T-helper 2 cell treated with Interferon-gamma antibody and Interleukin-4, amounts not matched to agents 5 μg/mL and 100 μg/mL, for 36 hours (primary cell): ENCODE data around the gene SCAF11.
A peak's percentile ranks its signal among the peaks of the same experiment; 100 is the strongest.

Source experiments
- DNase-seq: peaks from one replicate; pipeline ENCODE4 v3.0.0; 2021; ENCODE audit warnings: low spot score
- H3K27ac Mint-ChIP-seq: one replicate; pipeline ENCODE4 v1.8.0; 2021; ENCODE audit warnings: mild to moderate bottlenecking, mixed read lengths
- H3K27me3 Mint-ChIP-seq: one replicate; pipeline ENCODE4 v1.8.0; 2021; ENCODE audit warnings: low read depth, mixed read lengths
- H3K36me3 Mint-ChIP-seq: one replicate; pipeline ENCODE4 v1.8.0; 2021; ENCODE audit warnings: low read depth, mixed read lengths
- H3K4me1 Mint-ChIP-seq: one replicate; pipeline ENCODE4 v1.8.0; 2021; ENCODE audit warnings: low read depth, mixed read lengths
- H3K4me3 Mint-ChIP-seq: one replicate; pipeline ENCODE4 v1.8.0; 2022; ENCODE audit warnings: mild to moderate bottlenecking, moderate library complexity, mixed read lengths
- H3K9me3 Mint-ChIP-seq: one replicate; pipeline ENCODE4 v1.8.0; 2021; ENCODE audit warnings: mixed read lengths

SCAF11 gene

GRCh38 chr12:45989721-45990467 is 480 bp downstream of the SCAF11 start:
- H3K9me3 Mint-ChIP-seq: no peaks in the 10 kb centered on the region
- peak; percentile 61 for DNase-seq
- H3K27me3 Mint-ChIP-seq: peaks cover 2% of the 10 kb centered on the region
- peak overlapping the region; percentile 99 for H3K27ac Mint-ChIP-seq
- H3K4me3 Mint-ChIP-seq: peak overlapping the region; percentile 97
- H3K4me1 Mint-ChIP-seq: peaks cover 45% of the 10 kb centered on the region
- H3K36me3 Mint-ChIP-seq: peaks cover 35% of the 10 kb centered on the region

DNA sequence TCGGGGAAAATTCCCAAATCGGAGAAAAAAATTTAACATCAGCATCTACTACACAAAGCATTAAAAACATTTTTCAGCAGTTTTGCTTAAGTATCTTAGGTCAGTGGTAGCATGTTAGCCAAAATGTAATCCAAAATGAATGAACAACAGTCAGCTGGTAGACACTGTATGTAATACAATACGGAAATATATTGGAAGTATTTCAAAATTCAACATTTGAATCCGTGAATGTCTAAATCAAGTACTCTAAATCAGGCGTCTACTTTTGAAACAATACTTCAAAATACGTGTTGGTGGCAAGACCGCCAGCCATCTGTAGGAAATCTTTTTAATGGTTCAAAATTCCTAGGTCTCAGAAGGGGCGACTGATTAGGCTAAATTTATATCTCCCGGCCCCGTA is 1.1 kb downstream of the SCAF11 start:
- Mint-ChIP-seq H3K4me3 (peak overlapping the region; percentile 97), H3K36me3 (peaks cover 41% of the 10 kb centered on the region), H3K27ac (peak overlapping the region; percentile 99), H3K27me3 (peaks cover 2% of the 10 kb centered on the region), H3K4me1 (peaks cover 49% of the 10 kb centered on the region), H3K9me3 (no peaks in the 10 kb centered on the region)
- DNase-seq: no peak

DNA sequence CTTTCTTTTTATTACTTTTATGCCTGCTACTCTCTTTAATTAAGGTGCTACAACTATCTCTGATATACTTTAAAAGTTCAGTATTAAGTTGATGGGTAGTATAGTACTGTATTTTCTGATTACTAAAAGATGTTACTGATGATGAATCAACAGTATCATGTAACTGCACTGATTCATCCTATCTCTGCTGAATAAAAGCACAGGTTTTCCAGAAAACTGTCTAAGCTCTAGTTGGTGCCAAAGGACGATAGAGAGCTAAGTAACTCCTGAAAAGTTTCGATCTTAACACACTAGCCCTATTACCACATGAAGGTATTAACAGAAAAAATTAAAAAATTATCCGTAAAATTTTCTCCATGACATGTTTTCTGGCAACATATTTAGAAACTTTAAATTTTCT is 2.1 kb downstream of the SCAF11 start:
- DNase-seq: no peak
- H3K27me3 Mint-ChIP-seq: peaks cover 2% of the 10 kb centered on the region
- peaks cover 43% of the 10 kb centered on the region for H3K36me3 Mint-ChIP-seq
- no peaks in the 10 kb centered on the region for H3K9me3 Mint-ChIP-seq
- peaks cover 52% of the 10 kb centered on the region for H3K4me1 Mint-ChIP-seq
- peak overlapping the region; percentile 97 for H3K4me3 Mint-ChIP-seq
- H3K27ac Mint-ChIP-seq: no peak overlapping the region

DNA sequence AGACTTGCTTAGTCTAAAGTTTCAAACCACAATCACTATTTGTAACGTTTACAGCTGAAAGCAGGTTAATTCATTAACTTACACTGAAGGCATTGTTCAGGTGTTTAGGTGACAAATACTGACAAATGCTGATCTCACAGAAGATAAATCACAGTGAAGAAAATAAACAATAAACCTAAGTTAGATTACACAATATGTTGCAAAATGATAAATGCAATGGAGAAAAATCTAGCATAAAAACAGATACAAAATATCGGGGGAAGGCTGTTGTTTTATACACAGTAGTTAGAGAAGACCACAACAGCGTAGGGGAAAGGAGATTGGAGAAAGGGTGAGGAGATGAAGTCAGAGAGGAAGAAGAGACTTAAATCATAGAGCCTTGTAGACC is 3.0 kb downstream of the SCAF11 start:
- peaks cover 57% of the 10 kb centered on the region for H3K4me1 Mint-ChIP-seq
- peaks cover 2% of the 10 kb centered on the region for H3K27me3 Mint-ChIP-seq
- DNase-seq: no peak
- H3K27ac Mint-ChIP-seq: no peak overlapping the region
- H3K9me3 Mint-ChIP-seq: no peaks in the 10 kb centered on the region
- H3K36me3 Mint-ChIP-seq: peaks cover 48% of the 10 kb centered on the region
- peak overlapping the region; percentile 97 for H3K4me3 Mint-ChIP-seq

- Mint-ChIP-seq H3K4me1 (peaks cover 54% of the 10 kb centered on the region), H3K27me3 (peaks cover 2% of the 10 kb centered on the region), H3K4me3 (peak overlapping the region; percentile 97), H3K9me3 (no peaks in the 10 kb centered on the region), H3K27ac (peak overlapping the region; percentile 16), H3K36me3 (peaks cover 47% of the 10 kb centered on the region)
- DNase-seq: no peak
Observed at GRCh38 chr12:45986641-45987339, 3.6 kb downstream of the SCAF11 start.

DNA sequence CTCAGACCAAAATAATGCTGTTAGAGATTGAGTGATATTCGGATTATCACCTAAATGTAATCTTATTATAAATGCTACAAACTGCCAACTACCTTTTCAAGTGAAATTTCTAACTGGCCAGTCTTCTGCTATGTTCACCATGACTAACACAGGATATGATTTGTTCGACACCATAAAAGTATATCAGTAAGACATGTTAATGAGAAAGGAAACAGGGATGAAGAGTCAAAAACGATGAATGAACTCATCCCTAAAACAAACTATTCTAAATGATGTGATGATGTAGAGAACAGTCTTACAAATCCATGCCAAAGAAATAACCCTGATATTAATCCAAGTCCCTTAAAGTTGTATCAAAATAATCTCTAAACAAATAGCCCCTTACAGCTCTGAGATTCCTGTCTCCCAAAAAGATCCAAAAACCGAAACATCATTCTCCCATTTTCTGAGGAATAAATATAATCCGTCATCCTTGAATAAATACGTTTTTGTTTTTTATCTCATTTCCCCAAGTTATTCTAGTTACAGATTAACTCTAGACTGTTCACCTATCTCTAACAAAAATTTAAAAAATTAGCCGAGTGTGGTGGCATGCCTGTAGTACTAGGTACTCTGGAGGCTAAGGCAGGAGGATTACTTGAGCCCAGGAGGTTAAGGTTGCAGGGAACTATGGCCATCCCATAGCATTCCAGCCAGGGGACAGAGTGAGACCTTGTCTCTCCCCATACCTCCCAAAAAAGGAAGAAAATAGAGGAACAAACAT is 9.1 kb downstream of the SCAF11 start:
- DNase-seq: no peak
- H3K27ac Mint-ChIP-seq: no peak overlapping the region
- H3K36me3 Mint-ChIP-seq: peaks cover 38% of the 10 kb centered on the region
- peaks cover 65% of the 10 kb centered on the region for H3K4me1 Mint-ChIP-seq
- H3K9me3 Mint-ChIP-seq: no peaks in the 10 kb centered on the region
- H3K4me3 Mint-ChIP-seq: no peak overlapping the region
- no peaks in the 10 kb centered on the region for H3K27me3 Mint-ChIP-seq

DNA sequence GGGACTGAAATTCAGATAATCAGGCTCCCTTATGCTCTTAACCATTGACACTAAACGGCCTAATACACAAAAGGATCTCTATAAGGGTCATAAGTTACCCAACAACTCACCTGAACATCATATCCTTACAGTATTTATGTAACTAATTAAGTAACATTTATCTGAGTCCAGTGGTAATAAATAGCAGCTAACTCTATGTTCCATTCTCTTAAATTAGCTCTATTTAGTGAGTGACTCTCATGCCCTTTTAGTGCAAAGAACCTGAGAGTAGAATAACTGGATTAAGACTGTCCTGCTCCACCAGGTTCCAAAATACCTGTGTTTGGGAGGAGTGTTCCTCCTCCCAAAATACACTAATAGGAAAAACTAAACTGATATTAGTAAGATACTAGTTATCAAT is 9.8 kb downstream of the SCAF11 start:
- H3K4me1 Mint-ChIP-seq: peaks cover 60% of the 10 kb centered on the region
- no peaks in the 10 kb centered on the region for H3K9me3 Mint-ChIP-seq
- H3K36me3 Mint-ChIP-seq: peaks cover 34% of the 10 kb centered on the region
- DNase-seq: no peak
- H3K4me3 Mint-ChIP-seq: no peak overlapping the region
- no peaks in the 10 kb centered on the region for H3K27me3 Mint-ChIP-seq
- H3K27ac Mint-ChIP-seq: no peak overlapping the region

- Mint-ChIP-seq H3K4me3 (no peak overlapping the region), H3K27me3 (no peaks in the 10 kb centered on the region), H3K36me3 (peaks cover 41% of the 10 kb centered on the region), H3K4me1 (peaks cover 60% of the 10 kb centered on the region), H3K27ac (no peak overlapping the region), H3K9me3 (peaks cover 10% of the 10 kb centered on the region)
- DNase-seq: no peak
Observed at GRCh38 chr12:45978108-45978507, 12.3 kb downstream of the SCAF11 start.

DNA sequence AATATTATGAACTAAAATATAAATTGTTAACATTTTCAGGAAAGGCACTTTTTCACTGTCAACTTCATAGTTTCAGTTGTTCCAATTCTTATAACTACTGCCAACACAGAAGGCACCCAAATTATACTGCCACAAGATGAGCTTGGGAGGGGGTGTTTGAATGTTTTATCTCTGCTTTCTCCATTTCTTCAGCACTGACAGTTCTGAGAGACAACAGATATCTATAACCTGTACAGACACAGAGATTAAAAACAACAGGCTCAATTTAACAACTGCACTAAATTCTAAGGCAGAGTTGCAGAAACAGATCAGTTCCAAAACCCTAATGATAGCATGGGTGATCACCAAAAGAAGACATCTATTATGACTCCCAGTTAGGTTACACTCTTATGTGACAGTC is 12.8 kb downstream of the SCAF11 start:
- H3K36me3 Mint-ChIP-seq: peaks cover 39% of the 10 kb centered on the region
- peaks cover 14% of the 10 kb centered on the region for H3K9me3 Mint-ChIP-seq
- no peak for DNase-seq
- peaks cover 58% of the 10 kb centered on the region for H3K4me1 Mint-ChIP-seq
- no peak overlapping the region for H3K4me3 Mint-ChIP-seq
- H3K27me3 Mint-ChIP-seq: no peaks in the 10 kb centered on the region
- no peak overlapping the region for H3K27ac Mint-ChIP-seq

GRCh38 chr12:45975506-45975905 is 14.9 kb downstream of the SCAF11 start:
- Mint-ChIP-seq H3K4me1 (peaks cover 54% of the 10 kb centered on the region), H3K4me3 (no peak overlapping the region), H3K27me3 (no peaks in the 10 kb centered on the region), H3K27ac (no peak overlapping the region), H3K36me3 (peaks cover 59% of the 10 kb centered on the region), H3K9me3 (peaks cover 14% of the 10 kb centered on the region)
- no peak for DNase-seq

DNA sequence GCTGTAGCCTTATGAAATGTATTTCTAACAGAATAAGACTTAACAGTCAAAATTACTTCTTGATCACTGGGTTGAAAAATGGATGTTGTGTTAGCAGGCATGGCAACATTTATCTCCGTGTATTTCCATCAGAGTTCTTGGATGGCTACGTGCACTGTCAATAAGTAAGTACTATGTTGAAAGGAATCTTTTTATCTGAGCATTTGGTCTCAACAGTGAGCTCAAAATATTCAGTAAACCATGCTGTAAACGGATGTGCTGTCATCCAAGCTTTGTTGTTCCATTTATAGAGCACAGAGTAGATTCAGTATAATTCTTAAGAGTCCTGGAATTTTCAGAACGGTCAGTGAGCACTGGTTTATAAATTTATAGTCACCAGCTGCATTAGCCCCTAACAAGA is 15.5 kb downstream of the SCAF11 start:
- Mint-ChIP-seq H3K9me3 (peaks cover 14% of the 10 kb centered on the region), H3K4me1 (peaks cover 53% of the 10 kb centered on the region), H3K27ac (no peak overlapping the region), H3K4me3 (no peak overlapping the region), H3K27me3 (no peaks in the 10 kb centered on the region), H3K36me3 (peaks cover 61% of the 10 kb centered on the region)
- DNase-seq: no peak

DNA sequence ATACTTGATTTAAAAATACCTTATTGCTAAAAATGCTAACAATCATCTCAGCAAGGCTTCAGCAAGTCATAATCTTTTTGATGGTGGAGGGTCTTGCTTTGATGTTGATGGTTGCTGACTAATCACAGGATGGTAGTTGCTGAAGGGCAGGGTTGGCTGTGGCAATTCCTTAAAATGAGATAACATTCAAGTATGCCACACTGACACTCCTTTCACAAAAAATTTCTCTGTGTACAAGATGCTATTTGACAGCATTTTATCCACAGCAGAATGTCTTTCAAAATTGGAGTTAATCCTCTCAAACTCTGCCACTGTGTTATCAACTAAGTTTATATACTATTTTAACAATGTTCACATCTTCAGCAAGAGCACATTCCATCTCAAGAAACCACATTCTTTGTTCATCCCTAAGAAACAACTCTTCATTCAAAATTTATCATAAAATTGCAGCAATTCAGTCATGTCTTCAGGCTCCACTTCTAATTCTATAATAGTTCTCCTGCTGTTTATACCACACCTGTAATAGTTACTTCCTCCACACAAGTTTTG is 16.1 kb downstream of the SCAF11 start:
- no peak overlapping the region for H3K4me3 Mint-ChIP-seq
- H3K27me3 Mint-ChIP-seq: no peaks in the 10 kb centered on the region

DNA sequence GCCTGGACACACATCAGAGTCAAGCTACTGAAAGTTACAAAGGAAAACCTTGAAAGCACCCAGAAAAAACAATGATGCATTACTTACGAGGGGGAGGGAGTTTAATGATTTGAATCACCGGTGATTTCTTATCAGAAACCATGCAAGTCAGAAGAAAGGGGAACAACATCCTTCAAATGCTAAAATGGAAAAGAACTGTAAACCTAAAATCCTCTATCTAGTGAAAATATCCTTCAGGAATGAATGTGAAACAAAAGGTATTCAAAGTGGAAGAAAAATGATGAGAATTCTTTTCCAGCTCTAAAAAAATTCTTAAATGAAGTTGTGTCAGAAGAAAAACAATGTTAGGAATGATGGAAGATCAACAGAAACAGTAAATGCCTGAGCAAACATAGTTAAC is 16.8 kb downstream of the SCAF11 start:
- Mint-ChIP-seq H3K27ac (no peak overlapping the region), H3K9me3 (peaks cover 14% of the 10 kb centered on the region), H3K4me3 (no peak overlapping the region), H3K4me1 (peaks cover 47% of the 10 kb centered on the region), H3K27me3 (no peaks in the 10 kb centered on the region), H3K36me3 (peaks cover 61% of the 10 kb centered on the region)
- no peak for DNase-seq

More for the DNA sequence above, 16.1 kb downstream of the SCAF11 start:
- H3K36me3 Mint-ChIP-seq: peaks cover 61% of the 10 kb centered on the region
- no peak for DNase-seq
- peaks cover 49% of the 10 kb centered on the region for H3K4me1 Mint-ChIP-seq
- H3K9me3 Mint-ChIP-seq: peaks cover 14% of the 10 kb centered on the region
- no peak overlapping the region for H3K27ac Mint-ChIP-seq

- Mint-ChIP-seq H3K4me3 (peak overlapping the region; percentile 42), H3K4me1 (peaks cover 31% of the 10 kb centered on the region)
Observed at GRCh38 chr12:45970391-45970790, 20.0 kb downstream of the SCAF11 start.

More at GRCh38 chr12:45970391-45970790, 20.0 kb downstream of the SCAF11 start:
- no peak overlapping the region for H3K27ac Mint-ChIP-seq
- H3K36me3 Mint-ChIP-seq: peaks cover 52% of the 10 kb centered on the region
- DNase-seq: no peak
- peaks cover 14% of the 10 kb centered on the region for H3K9me3 Mint-ChIP-seq
- H3K27me3 Mint-ChIP-seq: no peaks in the 10 kb centered on the region
